IMR-90 (cell line): ENCODE results near the gene CDV3.

Experiments used
- BHLHE40 ChIP-seq: fragments of 150-350 bp; IDR thresholded peaks from 2 replicates; pipeline ENCODE4 v1.6.1; 2016; ENCODE audit warnings: mild to moderate bottlenecking, low read depth, low read length
- CHD1 ChIP-seq: IDR thresholded peaks from 2 replicates; pipeline ENCODE4 v1.6.1; 2012; ENCODE audit warnings: low read depth, low read length, improper control_type of control experiment
- CTCF ChIP-seq: conservative IDR thresholded peaks from 2 replicates; pipeline ENCODE4 v1.5.1; 2012; ENCODE audit warnings: mild to moderate bottlenecking, low read depth, low read length, improper control_type of control experiment
- ELK1 ChIP-seq: fragments of 150-350 bp; IDR thresholded peaks from 2 replicates; pipeline ENCODE4 v1.6.1; 2016; ENCODE audit warnings: low read depth, mild to moderate bottlenecking, low read length, moderate library complexity, borderline replicate concordance
- MAFK ChIP-seq: IDR thresholded peaks from 2 replicates; pipeline ENCODE4 v1.6.1; 2012; ENCODE audit warnings: low read depth, low read length, improper control_type of control experiment
- MXI1 ChIP-seq: IDR thresholded peaks from 2 replicates; pipeline ENCODE4 v1.6.1; 2012; ENCODE audit warnings: low read depth, mild to moderate bottlenecking, low read length, moderate library complexity, borderline replicate concordance
- POLR2A ChIP-seq: IDR thresholded peaks from 2 replicates; pipeline ENCODE4 v1.6.1; 2012; ENCODE audit warnings: mild to moderate bottlenecking, low read depth, low read length
- RAD21 ChIP-seq: IDR thresholded peaks from 2 replicates; pipeline ENCODE4 v1.6.1; 2012; ENCODE audit warnings: low read length, improper control_type of control experiment
- RFX5 ChIP-seq: IDR thresholded peaks from 2 replicates; pipeline ENCODE4 v1.8.0; 2012; ENCODE audit warnings: low read depth, mild to moderate bottlenecking, low read length, moderate library complexity

- TF ChIP-seq CTCF (no peak), POLR2A (no peak), RAD21 (no peak), MXI1 (no peak), RFX5 (no peak), MAFK (no peak), CHD1 (no peak), ELK1 (no peak), BHLHE40 (no peak)
These were observed 32.4 kb upstream of the CDV3 start for GRCh38 chr3:133540896-133541674.
